Ishikawa (cell line): ENCODE measurements around the gene DIPK1C.

ENCODE experiments used
- CEBPB ChIP-seq: IDR thresholded peaks from 2 replicates; pipeline ENCODE4 v1.6.1; 2012
- CREB1 ChIP-seq: IDR thresholded peaks from 2 replicates; pipeline ENCODE4 v1.6.1; 2012; ENCODE audit warnings: low read depth
- EGR1 ChIP-seq: IDR thresholded peaks from 2 replicates; pipeline ENCODE4 v1.6.1; 2012
- EP300 ChIP-seq: IDR thresholded peaks from 2 replicates; pipeline ENCODE4 v1.6.1; 2012; ENCODE audit warnings: borderline replicate concordance
- FOXM1 ChIP-seq: IDR thresholded peaks from 2 replicates; pipeline ENCODE4 v1.6.1; 2012; ENCODE audit warnings: low read depth, borderline replicate concordance
- NFIC ChIP-seq: IDR thresholded peaks from 2 replicates; pipeline ENCODE4 v1.6.1; 2012
- RAD21 ChIP-seq: IDR thresholded peaks from 2 replicates; pipeline ENCODE4 v1.6.1; 2012; ENCODE audit warnings: low read depth
- TAF1 ChIP-seq: IDR thresholded peaks from 2 replicates; pipeline ENCODE4 v1.6.1; 2012; ENCODE audit warnings: low read depth, mild to moderate bottlenecking
- TCF12 ChIP-seq: IDR thresholded peaks from 2 replicates; pipeline ENCODE4 v1.6.1; 2012; ENCODE audit warnings: low read depth
- TEAD4 ChIP-seq: IDR thresholded peaks from 2 replicates; pipeline ENCODE4 v1.6.1; 2012
- YY1 ChIP-seq: IDR thresholded peaks from 2 replicates; pipeline ENCODE4 v1.6.1; 2012; ENCODE audit warnings: low read depth
- ZBTB7A ChIP-seq: IDR thresholded peaks from 2 replicates; pipeline ENCODE4 v1.6.1; 2012; ENCODE audit warnings: low read depth
- TF ChIP-seq, protein P1 (sequence below): IDR thresholded peaks from 2 replicates; pipeline ENCODE4 v1.6.1; 2012
- TF ChIP-seq, protein P2 (sequence below): IDR thresholded peaks from 2 replicates; pipeline ENCODE4 v1.6.1; 2012
- TF ChIP-seq, protein P3 (sequence below): IDR thresholded peaks from 2 replicates; pipeline ENCODE4 v1.6.1; 2012; ENCODE audit warnings: low read depth, mild to moderate bottlenecking

The DIPK1C gene

DNA sequence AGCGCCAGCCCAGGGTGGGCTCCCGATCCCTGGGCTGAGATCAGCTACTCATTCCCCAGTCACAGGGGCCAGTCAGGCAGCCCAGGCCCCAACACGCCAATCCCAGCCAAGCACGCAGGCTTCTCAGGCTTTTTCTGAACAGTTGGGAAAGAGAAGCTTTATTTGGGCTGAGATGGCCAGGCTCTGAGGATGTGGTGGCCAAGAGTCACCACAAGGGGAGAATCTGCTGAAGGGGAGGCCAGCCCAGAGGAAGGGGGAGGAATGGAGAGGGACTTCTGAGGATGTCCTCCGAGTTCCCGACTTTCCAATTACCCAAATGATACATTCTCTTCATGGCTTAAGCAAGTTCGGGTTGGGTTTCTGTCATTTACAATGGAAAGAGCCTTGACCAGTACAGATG lies 2.8 kb upstream of the DIPK1C start:
- no peak for TF ChIP-seq CEBPB
- no peak for TF ChIP-seq FOXM1
- TF ChIP-seq YY1: no peak
- TF ChIP-seq, protein P1, sequence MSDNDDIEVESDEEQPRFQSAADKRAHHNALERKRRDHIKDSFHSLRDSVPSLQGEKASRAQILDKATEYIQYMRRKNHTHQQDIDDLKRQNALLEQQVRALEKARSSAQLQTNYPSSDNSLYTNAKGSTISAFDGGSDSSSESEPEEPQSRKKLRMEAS: no peak
- TF ChIP-seq, protein P2, sequence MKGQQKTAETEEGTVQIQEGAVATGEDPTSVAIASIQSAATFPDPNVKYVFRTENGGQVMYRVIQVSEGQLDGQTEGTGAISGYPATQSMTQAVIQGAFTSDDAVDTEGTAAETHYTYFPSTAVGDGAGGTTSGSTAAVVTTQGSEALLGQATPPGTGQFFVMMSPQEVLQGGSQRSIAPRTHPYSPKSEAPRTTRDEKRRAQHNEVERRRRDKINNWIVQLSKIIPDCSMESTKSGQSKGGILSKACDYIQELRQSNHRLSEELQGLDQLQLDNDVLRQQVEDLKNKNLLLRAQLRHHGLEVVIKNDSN: no peak
- no peak for TF ChIP-seq ZBTB7A
- TF ChIP-seq EGR1: no peak
- TF ChIP-seq, protein P3, sequence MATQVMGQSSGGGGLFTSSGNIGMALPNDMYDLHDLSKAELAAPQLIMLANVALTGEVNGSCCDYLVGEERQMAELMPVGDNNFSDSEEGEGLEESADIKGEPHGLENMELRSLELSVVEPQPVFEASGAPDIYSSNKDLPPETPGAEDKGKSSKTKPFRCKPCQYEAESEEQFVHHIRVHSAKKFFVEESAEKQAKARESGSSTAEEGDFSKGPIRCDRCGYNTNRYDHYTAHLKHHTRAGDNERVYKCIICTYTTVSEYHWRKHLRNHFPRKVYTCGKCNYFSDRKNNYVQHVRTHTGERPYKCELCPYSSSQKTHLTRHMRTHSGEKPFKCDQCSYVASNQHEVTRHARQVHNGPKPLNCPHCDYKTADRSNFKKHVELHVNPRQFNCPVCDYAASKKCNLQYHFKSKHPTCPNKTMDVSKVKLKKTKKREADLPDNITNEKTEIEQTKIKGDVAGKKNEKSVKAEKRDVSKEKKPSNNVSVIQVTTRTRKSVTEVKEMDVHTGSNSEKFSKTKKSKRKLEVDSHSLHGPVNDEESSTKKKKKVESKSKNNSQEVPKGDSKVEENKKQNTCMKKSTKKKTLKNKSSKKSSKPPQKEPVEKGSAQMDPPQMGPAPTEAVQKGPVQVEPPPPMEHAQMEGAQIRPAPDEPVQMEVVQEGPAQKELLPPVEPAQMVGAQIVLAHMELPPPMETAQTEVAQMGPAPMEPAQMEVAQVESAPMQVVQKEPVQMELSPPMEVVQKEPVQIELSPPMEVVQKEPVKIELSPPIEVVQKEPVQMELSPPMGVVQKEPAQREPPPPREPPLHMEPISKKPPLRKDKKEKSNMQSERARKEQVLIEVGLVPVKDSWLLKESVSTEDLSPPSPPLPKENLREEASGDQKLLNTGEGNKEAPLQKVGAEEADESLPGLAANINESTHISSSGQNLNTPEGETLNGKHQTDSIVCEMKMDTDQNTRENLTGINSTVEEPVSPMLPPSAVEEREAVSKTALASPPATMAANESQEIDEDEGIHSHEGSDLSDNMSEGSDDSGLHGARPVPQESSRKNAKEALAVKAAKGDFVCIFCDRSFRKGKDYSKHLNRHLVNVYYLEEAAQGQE: no peak
- TF ChIP-seq TAF1: no peak
- TF ChIP-seq EP300: no peak
- no peak for TF ChIP-seq TCF12
- no peak for TF ChIP-seq RAD21
- no peak for TF ChIP-seq CREB1

DNA sequence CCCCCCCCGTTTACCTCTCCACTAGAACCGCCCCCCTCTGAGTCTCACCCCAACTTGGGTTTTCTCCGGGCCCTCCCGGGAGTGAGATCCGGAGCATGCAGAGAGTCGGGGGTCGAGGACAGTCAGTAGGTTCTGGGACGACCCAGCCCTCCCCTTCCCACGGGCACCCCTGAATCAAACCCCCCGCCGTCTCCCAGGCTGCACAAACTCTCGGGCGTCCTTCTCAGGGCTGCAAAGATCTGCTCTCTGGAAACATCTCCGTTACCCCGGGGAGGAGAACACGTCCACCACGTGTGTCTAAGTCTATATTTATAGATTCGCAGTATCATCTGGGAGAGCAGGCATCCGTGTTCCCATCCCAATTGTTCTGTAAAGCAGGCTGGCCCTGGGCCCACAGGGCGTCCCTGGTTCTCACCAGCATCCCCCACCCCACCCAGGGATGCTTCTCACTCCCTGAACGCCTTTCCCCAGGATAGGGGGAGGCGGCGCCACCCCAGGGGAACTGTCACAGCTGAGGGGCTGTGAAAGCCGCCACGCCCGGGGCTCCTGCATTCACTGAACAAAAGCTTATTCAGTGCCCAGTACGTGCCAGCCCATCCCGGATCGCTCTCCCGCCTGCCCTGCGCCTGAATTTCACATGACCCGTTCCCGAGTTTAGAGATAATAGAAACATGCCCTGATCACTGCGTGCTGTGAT lies 765 bp upstream of the DIPK1C start:
- no peak for TF ChIP-seq NFIC
- no peak for TF ChIP-seq CEBPB
- TF ChIP-seq TAF1: no peak
- TF ChIP-seq FOXM1: no peak
- no peak for TF ChIP-seq EP300
- TF ChIP-seq TCF12: no peak
- TF ChIP-seq YY1: no peak
- no peak for TF ChIP-seq RAD21
- TF ChIP-seq, protein P3: no peak
- TF ChIP-seq TEAD4: no peak
- TF ChIP-seq, protein P1: no peak
- TF ChIP-seq, protein P2: no peak
- TF ChIP-seq ZBTB7A: no peak

DNA sequence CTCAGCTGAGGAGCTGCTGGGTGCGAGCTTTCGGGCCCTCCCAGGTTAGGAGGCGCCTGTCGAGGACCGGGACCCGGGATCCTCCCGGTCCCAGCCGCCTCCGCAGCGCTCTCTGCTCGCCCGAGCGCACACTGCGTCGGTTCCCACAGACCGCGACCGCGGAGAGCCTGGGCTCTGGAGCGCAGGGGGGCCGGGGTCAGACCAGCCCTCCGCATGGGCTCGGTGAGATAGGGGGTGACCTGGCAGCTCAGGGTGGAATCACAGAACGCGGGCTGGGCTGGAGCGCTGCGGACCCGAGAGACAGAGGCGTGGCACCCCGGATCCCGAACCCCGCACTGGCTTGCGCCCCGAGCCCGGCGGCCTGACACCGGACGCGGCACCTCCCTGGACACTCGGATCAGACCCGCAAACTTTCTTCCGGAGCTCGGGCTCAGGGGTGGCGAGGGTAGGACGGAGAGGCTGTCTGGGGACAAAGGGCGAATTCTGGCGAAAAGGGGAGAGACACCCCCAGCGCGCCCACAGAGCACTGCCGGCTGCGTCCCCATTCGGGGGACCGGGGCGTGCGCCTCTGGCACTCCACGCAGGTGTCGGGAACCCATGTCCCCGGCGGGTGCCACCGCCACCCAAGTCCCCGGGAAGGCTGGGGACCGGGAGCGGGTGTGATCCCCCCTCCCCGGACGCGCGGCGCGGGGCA lies 612 bp downstream of the DIPK1C start:
- no peak for TF ChIP-seq TAF1
- no peak for TF ChIP-seq CEBPB
- no peak for TF ChIP-seq NFIC
- no peak for TF ChIP-seq EP300

DNA sequence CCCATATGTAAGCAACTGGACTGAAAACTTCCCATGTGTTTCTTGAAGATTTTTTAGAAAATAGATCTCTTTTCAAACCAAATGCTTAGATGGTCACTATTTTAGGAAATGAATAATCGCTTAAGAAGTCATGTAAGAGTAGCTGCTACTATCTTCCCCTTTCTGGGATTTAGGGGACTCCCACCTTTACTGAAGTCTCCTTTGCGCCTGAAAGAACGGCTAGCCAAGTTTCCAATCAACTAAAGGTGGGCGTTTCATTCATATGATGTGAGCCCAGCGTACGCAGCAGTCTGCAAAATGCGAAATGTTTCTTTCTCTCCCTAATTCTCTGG lies 1.1 kb downstream of the DIPK1C start:
- TF ChIP-seq CEBPB (no peak), NFIC (no peak), TAF1 (no peak), CREB1 (no peak), EP300 (no peak), RAD21 (no peak), YY1 (no peak), ZBTB7A (no peak), TEAD4 (no peak), TCF12 (no peak), FOXM1 (no peak), EGR1 (no peak)
- TF ChIP-seq, protein P2: no peak
- TF ChIP-seq, protein P1: no peak
- TF ChIP-seq, protein P3: no peak
